ENCODE measurements around the gene MFAP4. TPM values are rescaled to one million over a fixed set of nuclear protein-coding genes. Genes with fewer than 3 reads are reported as not detected.

Gene MFAP4
- total RNA-seq, 5 donors from 2014 or later (not counting 1 experiment from before 2014, with no cell fraction given) = 0.18 to 0.63 (median 0.46) TPM; not detected in 2

DNA sequence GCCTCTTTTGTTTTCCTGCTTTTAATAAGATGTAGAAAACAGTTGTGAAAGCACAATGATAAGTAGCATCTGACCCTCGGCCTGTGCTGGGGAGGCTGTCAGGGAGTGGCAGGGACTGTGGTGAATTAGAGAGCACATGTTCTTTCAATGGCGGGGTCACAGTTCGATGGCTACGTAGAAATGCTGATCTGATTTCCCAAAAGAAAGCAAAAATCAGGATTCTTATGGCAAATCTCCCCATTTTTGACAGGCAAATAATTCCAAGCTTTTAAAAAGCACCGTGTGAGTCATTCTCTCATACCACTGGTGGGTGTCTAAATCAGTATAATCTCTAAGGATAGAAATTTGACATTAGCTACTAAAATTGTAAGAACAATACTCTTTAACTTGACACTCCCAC is 12.9 kb downstream of the MFAP4 start:
- Histone ChIP-seq H3K4me1 (ENCODE audit: control insufficient read depth in 1 of 2, extremely low read depth in 1 of 2, insufficient read depth in 2 of 2, low read length in 2 of 2) (peaks cover 22 to 57% of the 10 kb centered on the region in 2 experiments), H3K9me3 (no peaks in the 10 kb centered on the region), H3K36me3 (ENCODE audit: control insufficient read depth in 2 of 2, extremely low read depth in 1 of 2, insufficient read depth in 1 of 2, low read length in 1 of 2) (no peaks in the 10 kb centered on the region), H3K27me3 (replicated peaks in 1 of 2; ENCODE audit: control insufficient read depth in 2 of 2, extremely low read depth in 1 of 2, insufficient read depth in 2 of 2, low read length in 1 of 2) (no peaks in the 10 kb centered on the region), H3K27ac (ENCODE audit: low read length) (no peak overlapping the region), H3K4me3 (ENCODE audit: control insufficient read depth in 1 of 2, extremely low read depth in 1 of 2, low read length in 1 of 2) (no peak overlapping the region)
- Mint-ChIP-seq H3K36me3 (no peaks in the 10 kb centered on the region), H3K27ac (no peak overlapping the region), H3K27me3 (no peaks in the 10 kb centered on the region), H3K4me1 (peaks cover 38 to 59% (median 47%) of the 10 kb centered on the region in 3 donors), H3K9me3 (no peaks in the 10 kb centered on the region), H3K4me3 (no peak overlapping the region)
- no peak for DNase-seq
- 100% methylated on average over 1 of the region's 5 CpGs for whole genome bisulfite sequencing (ENCODE audit: insufficient coverage)
- POLR2A ChIA-PET = no interaction called here
- CTCF ChIA-PET = interaction anchor here in 1 of 2 donors (0.9 to 1.7 kb wide), 2 partner anchors 9 to 74 kb away, joined by 3 read pairs; no protein-coding TSS in a partner anchor
- no peak for ATAC-seq (replicated peaks in 1 of 4)

DNA sequence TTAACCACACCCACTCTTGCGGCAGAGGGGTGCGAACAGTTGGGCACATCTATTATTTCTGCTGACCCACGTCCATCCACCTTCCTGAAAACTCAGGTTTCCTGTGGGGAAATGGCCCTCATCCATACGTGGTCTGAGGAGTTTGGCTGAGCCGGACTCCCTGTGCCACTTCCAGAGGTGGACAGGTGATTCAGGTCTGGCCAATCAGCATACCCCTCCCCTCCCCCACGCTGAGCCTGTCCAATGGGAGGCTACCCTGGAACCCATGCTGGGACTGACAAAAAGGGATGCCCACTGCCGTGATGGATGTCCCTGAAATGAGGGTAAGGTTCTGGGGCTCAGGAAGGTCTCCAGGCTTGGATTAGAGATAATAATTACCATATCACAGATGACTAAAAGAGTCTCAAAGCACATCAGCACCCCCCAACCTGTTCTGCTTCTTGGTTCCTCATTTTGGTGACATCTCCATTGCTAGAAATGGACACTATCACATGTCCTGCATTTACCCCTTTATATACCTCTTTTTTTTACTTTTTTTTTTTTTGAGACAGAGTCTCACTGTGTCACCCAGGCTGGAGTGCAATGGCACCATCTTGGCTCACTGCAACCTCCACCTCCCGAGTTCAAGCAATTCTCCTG is 14.0 kb downstream of the MFAP4 start:
- CTCF ChIA-PET = no interaction called here
- no peak overlapping the region for H3K4me3 Mint-ChIP-seq
- WGBS (ENCODE audit: insufficient coverage) = 93% methylated on average over 5 of the region's 8 CpGs

DNA sequence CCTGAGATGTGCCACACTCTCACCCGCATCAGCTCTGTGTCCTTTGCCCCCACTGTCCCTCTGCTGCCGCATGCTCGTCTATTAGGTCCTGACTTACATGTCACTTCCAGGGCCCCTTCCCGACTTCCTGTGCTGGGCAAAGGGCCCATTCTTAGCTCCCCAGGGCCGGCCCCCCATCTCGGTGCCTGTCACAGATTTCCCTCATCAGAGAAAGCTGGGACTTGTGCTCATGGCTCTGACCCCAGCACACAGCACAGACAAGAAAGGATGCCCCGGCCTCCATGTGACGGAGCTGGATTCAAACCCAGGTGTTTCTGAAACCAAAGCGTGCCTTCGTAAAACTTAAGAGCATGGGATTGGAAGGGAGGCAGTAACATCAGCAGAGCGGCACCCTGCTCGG is 14.6 kb downstream of the MFAP4 start:
- 86% methylated on average over 10 of the region's 12 CpGs for WGBS (ENCODE audit: insufficient coverage)
- DNase-seq (no peak), ATAC-seq (replicated peaks in 1 of 4) (no peak)
- no peaks in the 10 kb centered on the region for H3K27me3 ChIP-seq (replicated peaks in 1 of 2; ENCODE audit: control insufficient read depth in 2 of 2, extremely low read depth in 1 of 2, insufficient read depth in 2 of 2, low read length in 1 of 2)
- ChIA-PET POLR2A (no interaction called here), CTCF (interaction anchor here in 1 of 2 donors (1.4 kb wide), 1 partner anchor 10 kb away, joined by 4 read pairs; the partner anchor contains the start of gene B9D1)
- H3K27ac ChIP-seq (ENCODE audit: low read length) = no peak overlapping the region
- peaks cover 44 to 64% (median 48%) of the 10 kb centered on the region in 3 donors for H3K4me1 Mint-ChIP-seq
- no peak overlapping the region for H3K4me3 Mint-ChIP-seq
- H3K4me1 ChIP-seq (ENCODE audit: control insufficient read depth in 1 of 2, extremely low read depth in 1 of 2, insufficient read depth in 2 of 2, low read length in 2 of 2) = peaks cover 21 to 52% of the 10 kb centered on the region in 2 experiments
- H3K9me3 ChIP-seq = no peaks in the 10 kb centered on the region
- H3K27ac Mint-ChIP-seq = peak overlapping the region in 1 of 2 donors; percentile 55
- no peak overlapping the region for H3K4me3 ChIP-seq (ENCODE audit: control insufficient read depth in 1 of 2, extremely low read depth in 1 of 2, low read length in 1 of 2)
- H3K36me3 ChIP-seq (ENCODE audit: control insufficient read depth in 2 of 2, extremely low read depth in 1 of 2, insufficient read depth in 1 of 2, low read length in 1 of 2) = no peaks in the 10 kb centered on the region
- H3K9me3 Mint-ChIP-seq = no peaks in the 10 kb centered on the region
- no peaks in the 10 kb centered on the region for H3K36me3 Mint-ChIP-seq
- no peaks in the 10 kb centered on the region for H3K27me3 Mint-ChIP-seq

More for the DNA sequence above, 14.0 kb downstream of the MFAP4 start:
- no peaks in the 10 kb centered on the region for H3K9me3 Mint-ChIP-seq
- DNase-seq (no peak), ATAC-seq (replicated peaks in 1 of 4) (no peak)
- H3K9me3 ChIP-seq = no peaks in the 10 kb centered on the region
- no peak overlapping the region for H3K27ac ChIP-seq (ENCODE audit: low read length)
- no peaks in the 10 kb centered on the region for H3K36me3 Mint-ChIP-seq
- H3K27me3 ChIP-seq (replicated peaks in 1 of 2; ENCODE audit: control insufficient read depth in 2 of 2, extremely low read depth in 1 of 2, insufficient read depth in 2 of 2, low read length in 1 of 2) = no peaks in the 10 kb centered on the region
- H3K4me1 Mint-ChIP-seq = peaks cover 44 to 66% (median 50%) of the 10 kb centered on the region in 3 donors
- H3K4me1 ChIP-seq (ENCODE audit: control insufficient read depth in 1 of 2, extremely low read depth in 1 of 2, insufficient read depth in 2 of 2, low read length in 2 of 2) = peaks cover 21 to 52% of the 10 kb centered on the region in 2 experiments
- H3K4me3 ChIP-seq (ENCODE audit: control insufficient read depth in 1 of 2, extremely low read depth in 1 of 2, low read length in 1 of 2) = no peak overlapping the region
- POLR2A ChIA-PET = no interaction called here
- H3K27ac Mint-ChIP-seq = no peak overlapping the region
- H3K36me3 ChIP-seq (ENCODE audit: control insufficient read depth in 2 of 2, extremely low read depth in 1 of 2, insufficient read depth in 1 of 2, low read length in 1 of 2) = no peaks in the 10 kb centered on the region
- no peaks in the 10 kb centered on the region for H3K27me3 Mint-ChIP-seq

DNA sequence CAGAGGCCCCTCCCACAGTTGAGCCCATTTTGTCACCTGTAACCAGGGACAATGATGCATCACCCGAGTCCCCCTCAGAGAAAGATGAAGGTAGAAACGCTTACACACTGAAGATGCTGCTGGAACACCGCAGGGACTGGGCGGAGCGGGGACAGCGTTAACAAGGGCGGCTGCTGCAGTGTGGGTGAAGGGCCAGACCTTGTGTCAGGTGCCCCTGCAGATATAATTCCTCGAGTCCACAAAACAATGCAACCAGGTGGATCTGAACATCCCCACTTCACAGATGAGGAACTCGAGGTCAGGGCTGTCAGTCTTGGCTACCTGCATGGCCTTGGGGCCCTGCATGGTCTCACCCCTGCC is 15.0 kb downstream of the MFAP4 start:
- CTCF ChIA-PET = interaction anchor here in 1 of 2 donors (1.4 kb wide), 1 partner anchor 9 kb away, joined by 4 read pairs; the partner anchor contains the start of gene B9D1
- no peaks in the 10 kb centered on the region for H3K27me3 Mint-ChIP-seq
- Histone ChIP-seq H3K9me3 (no peaks in the 10 kb centered on the region), H3K4me1 (ENCODE audit: control insufficient read depth in 1 of 2, extremely low read depth in 1 of 2, insufficient read depth in 2 of 2, low read length in 2 of 2) (peaks cover 18 to 51% of the 10 kb centered on the region in 2 experiments), H3K36me3 (ENCODE audit: control insufficient read depth in 2 of 2, extremely low read depth in 1 of 2, insufficient read depth in 1 of 2, low read length in 1 of 2) (no peaks in the 10 kb centered on the region), H3K4me3 (ENCODE audit: control insufficient read depth in 1 of 2, extremely low read depth in 1 of 2, low read length in 1 of 2) (no peak overlapping the region), H3K27ac (ENCODE audit: low read length) (no peak overlapping the region), H3K27me3 (replicated peaks in 1 of 2; ENCODE audit: control insufficient read depth in 2 of 2, extremely low read depth in 1 of 2, insufficient read depth in 2 of 2, low read length in 1 of 2) (no peaks in the 10 kb centered on the region)
- peak overlapping the region in 1 of 3 donors; percentile 9 for H3K4me3 Mint-ChIP-seq
- H3K36me3 Mint-ChIP-seq = no peaks in the 10 kb centered on the region
- peak overlapping the region; percentile 52 to 55 for H3K27ac Mint-ChIP-seq
- POLR2A ChIA-PET = no interaction called here
- H3K9me3 Mint-ChIP-seq = no peaks in the 10 kb centered on the region
- ATAC-seq (replicated peaks in 1 of 4) (no peak), DNase-seq (no peak)
- H3K4me1 Mint-ChIP-seq = peaks cover 39 to 60% (median 44%) of the 10 kb centered on the region in 3 donors
- WGBS (ENCODE audit: insufficient coverage) = 88% methylated on average over 3 of the region's 9 CpGs

DNA sequence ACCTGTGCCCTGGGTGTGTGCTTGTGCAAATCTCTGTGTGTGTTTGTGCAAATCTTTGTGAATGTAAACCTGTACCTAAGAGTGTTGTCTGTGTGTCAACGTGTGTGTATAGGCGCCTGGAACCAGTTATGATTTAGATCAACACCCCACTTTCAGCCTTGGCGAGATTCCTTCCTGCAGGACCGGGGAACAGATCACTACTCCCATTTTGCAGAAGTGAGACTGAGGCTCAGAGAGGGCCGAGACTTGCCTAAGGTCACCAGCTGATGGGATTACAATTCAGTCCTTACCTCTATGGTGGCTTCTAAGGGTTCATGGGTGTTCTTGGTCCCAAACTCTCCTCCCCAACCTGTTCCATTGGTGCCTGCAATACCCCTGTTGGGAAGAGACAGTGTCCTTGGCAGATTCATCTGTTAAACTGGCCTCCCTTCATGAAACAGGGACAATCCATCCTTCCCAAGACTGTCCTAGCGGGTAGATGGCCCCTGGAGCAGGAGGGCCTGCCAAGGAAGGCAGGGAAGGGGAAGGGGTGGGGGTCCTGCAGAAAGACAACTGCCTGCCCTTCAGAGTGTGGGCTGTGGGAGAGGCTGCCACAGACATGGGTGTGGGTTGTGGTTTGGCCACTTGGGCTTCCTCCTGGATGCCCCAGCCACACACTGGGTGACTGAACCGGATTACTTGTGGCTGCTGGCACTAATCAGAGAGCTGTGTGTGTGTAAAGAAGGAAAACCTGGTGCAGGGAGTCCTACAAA is 15.6 kb downstream of the MFAP4 start:
- ATAC-seq (replicated peaks in 1 of 4) (no peak), DNase-seq (no peak)
- ChIA-PET CTCF (interaction anchor here in 1 of 2 donors (1.4 kb wide), 1 partner anchor 9 kb away, joined by 4 read pairs; the partner anchor contains the start of gene B9D1), POLR2A (no interaction called here)
- Histone ChIP-seq H3K4me3 (ENCODE audit: control insufficient read depth in 1 of 2, extremely low read depth in 1 of 2, low read length in 1 of 2) (no peak overlapping the region), H3K4me1 (ENCODE audit: control insufficient read depth in 1 of 2, extremely low read depth in 1 of 2, insufficient read depth in 2 of 2, low read length in 2 of 2) (peaks cover 15 to 45% of the 10 kb centered on the region in 2 experiments), H3K27ac (ENCODE audit: low read length) (peak overlapping the region; percentile 81), H3K36me3 (ENCODE audit: control insufficient read depth in 2 of 2, extremely low read depth in 1 of 2, insufficient read depth in 1 of 2, low read length in 1 of 2) (no peaks in the 10 kb centered on the region), H3K27me3 (replicated peaks in 1 of 2; ENCODE audit: control insufficient read depth in 2 of 2, extremely low read depth in 1 of 2, insufficient read depth in 2 of 2, low read length in 1 of 2) (no peaks in the 10 kb centered on the region), H3K9me3 (no peaks in the 10 kb centered on the region)
- Mint-ChIP-seq H3K4me3 (peak overlapping the region in 2 of 3 donors; percentile 35 to 72), H3K9me3 (no peaks in the 10 kb centered on the region), H3K27ac (peak overlapping the region; percentile 80 to 83), H3K4me1 (peaks cover 35 to 57% (median 40%) of the 10 kb centered on the region in 3 donors), H3K27me3 (no peaks in the 10 kb centered on the region), H3K36me3 (no peaks in the 10 kb centered on the region)
- 73% methylated on average over 3 of the region's 7 CpGs for WGBS (ENCODE audit: insufficient coverage)

DNA sequence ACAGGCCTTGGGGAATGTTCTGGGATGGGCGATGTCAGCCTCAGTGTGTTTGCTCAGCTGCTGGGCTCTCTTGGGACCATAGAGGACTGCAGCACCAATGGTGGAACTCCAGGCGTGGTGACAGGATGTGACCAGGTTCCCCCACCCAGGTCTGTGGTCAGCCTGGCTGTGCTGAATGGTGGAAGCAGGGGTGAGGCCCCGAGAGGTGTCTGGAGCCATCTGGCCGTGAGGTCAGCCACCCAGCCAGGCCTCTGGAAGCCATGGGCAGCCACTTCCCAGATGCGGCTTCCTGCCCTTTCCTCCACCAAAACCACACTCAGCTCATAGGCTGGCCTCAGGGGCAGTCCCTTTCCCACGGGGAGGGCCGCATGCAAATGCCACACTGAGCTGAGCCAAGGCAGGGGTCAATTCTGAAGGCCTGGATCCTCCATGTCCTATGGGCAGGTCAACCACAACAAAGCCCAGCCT is 16.5 kb downstream of the MFAP4 start:
- WGBS (ENCODE audit: insufficient coverage) = 24% methylated on average over 7 of the region's 7 CpGs
- no peak overlapping the region for H3K4me3 ChIP-seq (ENCODE audit: control insufficient read depth in 1 of 2, extremely low read depth in 1 of 2, low read length in 1 of 2)
- DNase-seq (peak in 3 of 35 experiments; percentile 5 to 23 (median 14)), ATAC-seq (replicated peaks in 1 of 4) (peak in 3 of 4 experiments; percentile 20 to 58 (median 37))
- Mint-ChIP-seq H3K4me1 (peaks cover 35 to 50% (median 38%) of the 10 kb centered on the region in 3 donors), H3K27ac (peak overlapping the region; percentile 83 to 88), H3K9me3 (no peaks in the 10 kb centered on the region), H3K27me3 (peaks cover 0 to 4% of the 10 kb centered on the region in 2 donors), H3K4me3 (peak overlapping the region in 2 of 3 donors; percentile 72 to 73), H3K36me3 (no peaks in the 10 kb centered on the region)
- ChIA-PET POLR2A (no interaction called here), CTCF (interaction anchor here in 1 of 2 donors (1.3 kb wide), 1 partner anchor 77 kb away, joined by 3 read pairs; no protein-coding TSS in a partner anchor)
- peak overlapping the region; percentile 81 for H3K27ac ChIP-seq (ENCODE audit: low read length)
- no peaks in the 10 kb centered on the region for H3K36me3 ChIP-seq (ENCODE audit: control insufficient read depth in 2 of 2, extremely low read depth in 1 of 2, insufficient read depth in 1 of 2, low read length in 1 of 2)
- H3K27me3 ChIP-seq (replicated peaks in 1 of 2; ENCODE audit: control insufficient read depth in 2 of 2, extremely low read depth in 1 of 2, insufficient read depth in 2 of 2, low read length in 1 of 2) = no peaks in the 10 kb centered on the region
- no peaks in the 10 kb centered on the region for H3K9me3 ChIP-seq
- H3K4me1 ChIP-seq (ENCODE audit: control insufficient read depth in 1 of 2, extremely low read depth in 1 of 2, insufficient read depth in 2 of 2, low read length in 2 of 2) = peaks cover 15 to 42% of the 10 kb centered on the region in 2 experiments
